SK-N-SH (cell line): ENCODE data around the gene POU2F1.

Experiments used
- CHD2 ChIP-seq: fragments of 150-350 bp; IDR thresholded peaks from 2 replicates; pipeline ENCODE4 v1.6.1; 2018; ENCODE audit warnings: low read length; ENCODE audit not compliant: partially characterized antibody
- CTCF ChIP-seq: fragments of 200-600 bp; sonication (generic); IDR thresholded peaks from 2 replicates; pipeline ENCODE4 v1.6.1; 2017; ENCODE audit warnings: antibody characterized with exemption, mild to moderate bottlenecking, moderate library complexity
- EP300 ChIP-seq, 2 experiments: IDR thresholded peaks; 2 replicates each; pipeline versions ENCODE4 v1.4.0 to v1.6.1; 2012; ENCODE audit warnings: borderline replicate concordance in 1 of 2, low read depth in 1 of 2, low read length in 1 of 2
- FOXM1 ChIP-seq: IDR thresholded peaks from 2 replicates; pipeline ENCODE4 v1.4.0; 2012; ENCODE audit warnings: low read depth, mild to moderate bottlenecking
- GABPA ChIP-seq: IDR thresholded peaks from 2 replicates; pipeline ENCODE4 v1.4.0; 2012; ENCODE audit warnings: low read depth, mild to moderate bottlenecking
- GATA2 ChIP-seq: sonication (generic); formaldehyde crosslinking; IDR thresholded peaks from 2 replicates; pipeline ENCODE4 v1.5.0; 2020; ENCODE audit warnings: mild to moderate bottlenecking, missing genetic modification reagents
- JUND ChIP-seq: IDR thresholded peaks from 2 replicates; pipeline ENCODE4 v1.4.0; 2012
- MXI1 ChIP-seq: IDR thresholded peaks from 2 replicates; pipeline ENCODE4 v1.6.1; 2012; ENCODE audit warnings: mild to moderate bottlenecking, low read depth, low read length, improper control_type of control experiment
- POLR2AphosphoS5 ChIP-seq: IDR thresholded peaks from 2 replicates; pipeline ENCODE4 v1.6.1; 2012; ENCODE audit warnings: low read depth, low read length
- RAD21 ChIP-seq: IDR thresholded peaks from 2 replicates; pipeline ENCODE4 v1.6.1; 2012; ENCODE audit warnings: mild to moderate bottlenecking, low read length
- SIN3A ChIP-seq: IDR thresholded peaks from 2 replicates; pipeline ENCODE4 v1.6.1; 2012; ENCODE audit warnings: low read depth, mild to moderate bottlenecking, low read length, moderate library complexity, borderline replicate concordance
- SMC3 ChIP-seq: IDR thresholded peaks from 2 replicates; pipeline ENCODE4 v1.6.1; 2012; ENCODE audit warnings: low read depth, low read length, improper control_type of control experiment
- TAF1 ChIP-seq: IDR thresholded peaks from 2 replicates; pipeline ENCODE4 v1.6.1; 2012; ENCODE audit warnings: low read depth, mild to moderate bottlenecking, low read length, moderate library complexity, borderline replicate concordance
- ZBTB33 ChIP-seq: IDR thresholded peaks from 2 replicates; pipeline ENCODE4 v1.4.0; 2012; ENCODE audit warnings: low read depth, borderline replicate concordance

- no peak for TF ChIP-seq JUND
- TF ChIP-seq GABPA = no peak
- no peak for TF ChIP-seq TAF1
- no peak for TF ChIP-seq EP300 (IDR thresholded peaks at IDR 0.05; ENCODE audit: borderline replicate concordance in 1 of 2, low read depth in 1 of 2, low read length in 1 of 2)
- TF ChIP-seq CTCF = no peak
- TF ChIP-seq SIN3A = no peak
- no peak for TF ChIP-seq POLR2AphosphoS5
- no peak for TF ChIP-seq ZBTB33
- no peak for TF ChIP-seq CHD2
- no peak for TF ChIP-seq GATA2 (CRISPR knock-in tag)
- no peak for TF ChIP-seq SMC3
- TF ChIP-seq FOXM1 = no peak
- no peak for TF ChIP-seq MXI1
- TF ChIP-seq RAD21 = no peak
These were observed 243.3 kb downstream of the POU2F1 start for GRCh38 chr1:167463875-167464575.
